RPMI7951 (cell line): ENCODE measurements around the gene RARRES2. TPM values are rescaled to one million over a fixed set of nuclear protein-coding genes. Genes with fewer than 3 reads are reported as not detected.
A peak's percentile ranks its signal among the peaks of the same experiment; 100 is the strongest.

Experiments used
- DNase-seq: peaks from one replicate; pipeline ENCODE4 v3.0.0-alpha.2; 2012; ENCODE audit warnings: low read depth
- total RNA-seq: library from RNA; depleted of rRNA; stranded (reverse); fragments of >200 nt; shearing (Covaris generic); gene quantifications from 2 replicates; pipeline ENCODE4 v1.2.3, GENCODE V29; 2014

RARRES2 gene
- total RNA-seq, 1 experiment from 2014 or later = 1.4 TPM

GRCh38 chr7:150361807-150362621 lies 20.6 kb upstream of the RARRES2 start:
- DNase-seq = no peak

GRCh38 chr7:150361402-150361801 lies 20.0 kb upstream of the RARRES2 start:
- DNase-seq = no peak

DNA sequence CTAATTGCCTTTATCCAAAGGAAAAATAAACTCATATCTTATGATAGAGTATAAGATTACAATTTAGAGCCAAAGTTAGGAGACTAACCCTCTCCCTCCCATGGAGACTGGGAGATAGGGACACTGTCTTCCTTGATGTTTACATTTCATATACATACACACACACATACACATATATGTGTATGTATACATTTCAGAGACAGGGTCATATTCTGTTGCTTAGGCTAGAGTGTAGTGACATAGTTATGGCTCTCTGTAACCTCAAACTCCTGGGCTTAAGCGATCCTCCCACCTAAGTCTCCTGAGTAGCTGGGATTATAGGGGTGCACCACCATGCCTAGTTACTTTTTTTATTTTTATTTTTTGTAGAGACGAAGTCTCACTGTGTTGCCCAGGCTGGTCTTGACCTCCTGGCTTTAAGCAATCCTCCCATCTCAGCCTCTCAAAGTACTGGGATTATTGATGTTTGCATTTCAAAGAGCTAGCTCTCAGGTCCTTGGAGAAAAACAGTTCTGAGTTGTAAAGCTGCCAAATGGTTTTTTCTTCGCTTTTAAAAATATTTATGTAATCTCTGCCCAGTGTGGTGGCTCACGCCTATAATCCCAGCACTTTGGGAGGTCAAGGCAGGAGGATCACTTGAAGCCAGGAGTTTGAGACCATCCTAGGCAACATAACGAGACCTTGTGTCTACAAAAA lies 19.1 kb upstream of the RARRES2 start:
- no peak for DNase-seq

GRCh38 chr7:150359622-150360362 lies 18.4 kb upstream of the RARRES2 start:
- no peak for DNase-seq

DNA sequence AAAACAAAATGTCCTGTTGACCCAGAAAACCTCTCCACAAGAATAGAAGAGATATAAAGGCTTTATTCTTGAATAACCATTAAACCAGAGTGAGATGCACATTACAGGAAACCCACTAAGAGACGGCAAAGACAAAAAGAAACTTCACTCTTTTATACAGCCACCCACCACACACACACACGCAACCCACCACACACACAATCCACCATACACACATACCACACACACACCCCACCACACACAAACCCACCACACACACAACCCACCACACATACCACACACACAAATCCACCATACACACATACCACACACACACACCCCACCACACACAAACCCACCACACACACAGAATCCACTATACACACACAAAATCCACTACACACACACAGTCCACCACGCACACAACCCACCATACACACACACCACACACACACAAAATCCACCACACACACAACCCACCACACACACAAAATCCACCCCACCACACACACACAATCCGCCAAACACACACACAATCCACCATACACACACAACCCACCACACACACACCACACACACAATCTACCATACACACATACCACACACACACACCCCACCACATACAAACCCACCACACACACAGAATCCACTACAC lies 17.7 kb upstream of the RARRES2 start:
- no peak for DNase-seq

- DNase-seq = no peak
Measured at GRCh38 chr7:150358433-150358832, 17.0 kb upstream of the RARRES2 start.

GRCh38 chr7:150357771-150358427 lies 16.5 kb upstream of the RARRES2 start:
- peak; percentile 76 for DNase-seq

DNA sequence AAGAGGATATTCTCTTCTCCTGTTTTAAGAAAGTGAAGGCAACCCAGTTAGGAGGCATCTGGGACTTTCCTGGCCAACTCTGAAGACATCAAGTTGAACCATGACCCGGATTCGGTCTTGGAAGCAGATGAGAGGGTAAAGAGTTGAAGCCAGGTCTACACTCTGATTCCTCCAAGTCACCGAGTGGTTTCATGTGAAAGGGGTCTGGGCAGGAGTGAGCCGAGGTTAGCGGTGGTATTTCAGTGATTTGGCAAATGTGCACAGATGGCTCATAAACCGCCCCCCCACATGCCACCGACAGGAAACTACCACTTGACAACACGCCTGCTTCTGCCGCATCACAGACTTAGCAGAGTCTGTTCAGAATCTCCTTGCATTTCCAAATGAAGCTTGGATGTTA lies 15.8 kb upstream of the RARRES2 start:
- peak; percentile 47 for DNase-seq

DNA sequence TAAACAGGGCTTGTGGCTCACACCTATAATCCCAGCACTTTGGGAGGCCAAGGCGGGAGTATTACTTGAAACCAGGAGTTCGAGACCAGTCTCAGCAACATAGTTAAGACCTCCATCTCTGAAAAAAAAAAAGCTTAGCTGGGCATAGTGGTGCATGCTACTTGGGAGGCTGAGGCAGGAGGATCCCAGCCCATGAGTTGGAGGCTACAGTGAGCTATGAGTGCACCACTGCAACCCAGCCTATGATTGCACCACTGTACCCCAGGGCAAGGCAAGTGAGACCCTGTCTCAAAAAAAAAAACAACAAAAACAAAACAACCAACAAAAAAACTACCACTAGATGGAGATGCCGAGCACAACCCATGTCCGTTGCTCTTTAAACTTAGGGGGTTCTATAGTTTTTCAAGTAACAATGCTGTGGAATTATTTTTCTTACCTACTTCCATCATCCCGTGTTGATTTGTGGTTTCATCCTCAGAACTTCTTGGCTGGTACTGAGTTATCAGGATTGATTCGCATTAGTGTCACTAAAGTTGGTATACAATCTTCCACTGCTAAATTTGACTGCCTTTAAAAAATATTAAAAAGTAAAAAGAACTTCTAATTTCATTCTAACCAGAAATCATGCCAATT lies 15.0 kb upstream of the RARRES2 start:
- peak; percentile 47 for DNase-seq

DNA sequence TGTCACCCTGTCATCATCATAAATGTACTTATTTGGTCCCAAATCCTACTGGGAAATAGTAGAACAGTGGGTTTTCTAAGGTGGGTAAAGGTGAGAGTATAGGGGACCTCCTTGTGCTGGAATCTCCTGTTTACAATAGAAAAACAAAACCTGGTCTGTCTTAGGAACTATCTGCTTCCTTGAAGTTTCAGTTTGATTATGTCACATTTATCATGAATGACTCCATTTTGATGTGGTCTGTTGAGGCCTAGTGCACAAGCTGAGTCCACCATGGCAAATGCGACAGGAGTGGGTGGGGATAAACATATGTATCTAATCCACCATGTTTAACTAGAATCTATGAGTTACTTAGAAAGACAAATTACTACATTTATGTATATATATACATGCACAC lies 14.2 kb upstream of the RARRES2 start:
- no peak for DNase-seq

- no peak for DNase-seq
Measured at GRCh38 chr7:150351587-150352194, 10.3 kb upstream of the RARRES2 start.

DNA sequence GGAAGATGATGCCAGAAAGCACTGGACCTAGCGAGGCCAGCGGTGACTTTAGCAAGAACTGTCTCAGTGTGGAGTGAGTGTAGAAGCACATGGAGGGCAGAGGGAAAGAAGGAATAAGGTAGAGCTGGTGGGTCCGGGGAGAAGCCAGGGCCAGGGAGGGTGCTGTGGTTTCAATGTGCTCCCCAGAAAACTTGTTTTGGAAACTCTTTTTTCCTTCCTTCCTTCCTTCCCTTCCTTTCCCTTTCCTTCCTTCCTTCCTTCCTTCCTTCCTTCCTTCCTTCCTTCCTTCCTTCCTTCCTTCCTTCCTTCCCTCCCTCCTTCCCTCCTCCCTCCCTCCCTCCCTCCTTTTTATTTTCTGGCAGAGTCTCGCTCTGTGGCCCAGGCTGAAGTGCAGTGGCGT lies 5.5 kb upstream of the RARRES2 start:
- no peak for DNase-seq

DNA sequence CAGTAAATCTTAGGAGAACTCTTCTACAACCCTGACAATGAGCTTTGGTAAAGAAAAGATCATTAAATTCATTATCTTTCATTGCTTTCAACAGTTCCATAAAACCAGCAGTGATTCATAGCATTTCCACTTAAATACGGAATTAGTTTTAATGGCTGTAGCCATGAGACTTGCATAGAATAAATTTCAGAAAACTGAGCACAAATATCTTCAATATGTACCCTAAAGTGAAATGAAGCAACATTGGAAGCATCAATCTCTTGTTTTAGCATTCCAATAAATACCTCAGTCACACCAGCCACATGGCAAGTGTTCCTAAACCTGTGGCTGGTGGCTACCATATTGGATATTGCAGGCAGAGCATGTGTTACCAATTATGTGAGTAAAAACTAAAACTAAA lies 3.6 kb upstream of the RARRES2 start:
- DNase-seq = no peak

DNA sequence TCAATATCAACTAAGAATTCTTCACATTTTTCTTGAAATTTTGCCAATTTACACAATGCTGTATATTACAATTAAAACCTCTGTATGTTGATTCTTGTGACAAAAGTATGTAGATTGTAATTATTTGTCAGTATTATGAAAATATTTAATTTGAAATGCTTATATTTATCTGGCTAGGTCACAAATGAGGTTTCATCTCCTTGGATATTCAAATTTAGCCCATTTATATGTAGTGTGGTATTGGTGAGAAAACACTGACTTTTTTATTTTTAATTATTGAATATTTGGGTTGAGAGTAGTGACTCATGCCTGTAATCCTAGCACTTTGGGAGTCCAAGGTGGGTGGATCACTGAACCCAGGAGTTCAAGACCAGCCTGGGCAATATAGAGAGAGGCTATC lies 2.9 kb upstream of the RARRES2 start:
- no peak for DNase-seq

DNA sequence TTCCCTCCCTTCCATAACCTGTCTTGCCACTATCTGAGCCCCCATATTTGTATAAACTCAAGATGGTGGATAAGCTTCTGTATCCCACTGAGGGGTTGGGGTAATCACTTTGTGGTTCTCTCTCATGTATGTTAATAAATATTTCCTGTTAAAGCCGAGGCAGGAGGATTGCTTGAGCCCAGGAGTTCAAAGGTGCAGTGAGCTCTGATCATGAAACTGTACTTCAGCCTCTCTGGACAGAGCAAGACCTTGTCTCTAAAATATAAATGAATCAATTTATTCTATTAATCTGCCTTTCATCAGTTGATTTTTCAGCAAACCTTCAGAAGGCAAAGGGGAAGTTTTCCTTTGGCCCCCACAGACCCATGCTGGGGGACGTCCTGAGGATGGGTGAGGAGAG lies 1.8 kb upstream of the RARRES2 start:
- no peak for DNase-seq

GRCh38 chr7:150342121-150342408 lies 636 bp upstream of the RARRES2 start:
- no peak for DNase-seq

DNA sequence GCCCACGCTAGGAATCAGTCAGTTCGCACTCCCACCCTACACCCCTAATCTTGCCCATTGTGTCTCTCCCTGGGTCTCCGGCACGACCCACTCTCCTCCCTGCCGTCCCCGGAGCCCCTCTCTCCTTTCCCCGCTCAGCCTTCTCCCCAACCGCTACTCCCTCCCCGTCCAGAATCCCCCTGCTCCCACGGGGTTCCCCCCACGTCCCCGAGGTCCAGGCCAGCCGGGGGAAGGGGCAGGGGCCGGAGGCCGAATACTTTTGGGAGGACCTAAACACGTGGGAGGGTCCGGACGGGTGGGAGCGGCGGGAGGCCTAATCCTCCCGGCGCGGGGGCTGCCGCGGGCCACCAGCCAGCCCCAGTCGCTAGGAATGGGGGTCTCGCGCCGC lies 560 bp downstream of the RARRES2 start:
- DNase-seq = no peak

DNA sequence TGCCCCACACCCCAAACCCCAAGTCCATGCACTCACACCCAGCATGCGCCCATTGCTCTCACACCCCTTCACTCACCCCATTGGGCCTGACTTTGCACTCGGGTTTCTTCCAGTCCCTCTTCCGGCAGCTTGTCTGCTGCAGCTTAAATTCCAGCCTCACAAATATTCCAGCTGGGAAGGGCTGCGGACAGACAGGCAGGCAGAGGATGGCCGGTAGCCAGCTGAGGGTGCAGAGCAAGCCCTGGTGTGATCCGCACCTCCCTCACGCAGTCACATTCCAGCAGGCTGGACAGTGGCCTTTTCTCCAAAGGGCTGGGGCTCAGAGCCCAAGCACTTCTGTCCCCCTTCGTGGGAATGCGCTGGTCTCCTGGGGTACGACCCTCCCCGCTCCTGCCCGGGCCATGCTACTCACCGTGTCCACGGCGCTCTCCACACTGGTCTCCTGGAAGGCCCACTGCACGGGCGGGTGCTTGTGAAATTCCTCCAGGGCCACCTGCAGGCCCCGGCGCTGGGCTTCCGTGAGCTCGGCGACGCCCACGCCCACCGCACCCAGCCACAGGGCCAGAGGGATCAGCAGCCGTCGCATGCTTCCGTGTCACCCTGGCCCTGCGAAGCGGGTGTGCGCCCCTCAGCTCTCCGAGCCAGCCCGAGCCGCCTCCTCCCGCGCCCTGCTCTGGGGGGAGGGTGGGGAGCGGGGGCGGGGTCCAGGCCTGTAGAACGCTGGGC lies 1.2 kb downstream of the RARRES2 start:
- no peak for DNase-seq

DNA sequence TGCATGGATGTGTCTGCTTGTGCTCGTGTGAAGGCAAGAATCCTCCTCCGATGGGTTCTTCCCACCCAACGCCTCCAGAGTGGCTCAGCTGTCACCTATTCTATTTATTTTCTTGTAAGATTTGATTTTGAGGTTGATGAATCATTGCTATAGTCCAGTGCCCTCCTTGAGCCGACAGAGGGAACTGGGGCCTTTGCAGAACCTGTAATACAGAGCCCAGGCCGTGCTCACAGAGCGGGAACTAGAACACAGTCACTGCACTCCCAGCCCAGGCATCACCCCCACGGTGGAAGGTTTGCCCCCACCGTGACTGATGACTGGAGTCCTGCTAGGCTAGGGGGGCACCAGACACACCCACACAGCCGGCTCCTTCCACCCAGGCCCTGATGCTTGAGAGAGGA lies 2.0 kb downstream of the RARRES2 start:
- DNase-seq = no peak

- DNase-seq = no peak
Measured at GRCh38 chr7:150338166-150338829, 3.1 kb downstream of the RARRES2 start.
